H1 (cell line): Measurements from ENCODE around the gene CYP26A1. TPM values are rescaled to one million over a fixed set of nuclear protein-coding genes. Genes with fewer than 3 reads are reported as not detected.

Source experiments
- BRCA1 ChIP-seq: IDR thresholded peaks from 2 replicates; pipeline ENCODE4 v1.6.1; 2012; ENCODE audit warnings: low read depth, low read length, improper control_type of control experiment
- EZH2 ChIP-seq: fragments of 200-600 bp; sonication (generic); IDR thresholded peaks from 2 replicates; pipeline ENCODE4 v1.7.1; 2012; ENCODE audit warnings: low read depth, mild to moderate bottlenecking, moderate library complexity, low read length, inconsistent platforms; ENCODE audit not compliant: severe bottlenecking
- NANOG ChIP-seq: IDR thresholded peaks from 2 replicates; pipeline ENCODE4 v1.6.1; 2011; ENCODE audit warnings: low read length, low read depth, mild to moderate bottlenecking, inconsistent platforms; ENCODE audit not compliant: insufficient read depth, poor library complexity, severe bottlenecking
- SP4 ChIP-seq: IDR thresholded peaks from 2 replicates; pipeline ENCODE4 v1.6.1; 2012; ENCODE audit warnings: low read length, inconsistent platforms
- TBP ChIP-seq: IDR thresholded peaks from 2 replicates; pipeline ENCODE4 v1.6.1; 2011; ENCODE audit warnings: low read depth, low read length, improper control_type of control experiment
- TCF12 ChIP-seq: IDR thresholded peaks from 2 replicates; pipeline ENCODE4 v1.6.1; 2011; ENCODE audit warnings: low read depth, mild to moderate bottlenecking, low read length
- YY1 ChIP-seq: IDR thresholded peaks from 2 replicates; pipeline ENCODE4 v1.6.1; 2011; ENCODE audit warnings: low read depth, mild to moderate bottlenecking, low read length
- polyA plus RNA-seq, 7 experiments: library from polyadenylated mRNA; depleted of rRNA in 3 of 7; stranded (reverse) in 5 of 7; unstranded in 2 of 7; fragments of >200 nt in 5 of 7; fragments of 200-250 nt in 2 of 7; gene quantifications; 1 replicate in 5 of 7; 2 replicates in 1 of 7; 4 replicates in 1 of 7; pipeline versions ENCODE4 v1.2.1 to v1.2.3, GENCODE V29; 2011 to 2013; ENCODE audit warnings: missing spikeins in 2 of 7, mixed read lengths in 2 of 7
- total RNA-seq: library from RNA; stranded (reverse); fragmentation: NEBNext Ultra II Directional; extraction: Animal tissue kit (Norgen Biotek cat#: 25700); gene quantifications from 2 replicates; pipeline ENCODE4 v1.2.1, GENCODE V29; 2021
- TF ChIP-seq, protein P1 (sequence below): IDR thresholded peaks from 2 replicates; pipeline ENCODE4 v1.6.1; 2012; ENCODE audit warnings: inconsistent platforms
- TF ChIP-seq, protein P2 (sequence below): IDR thresholded peaks from 2 replicates; pipeline ENCODE4 v1.6.1; 2011; ENCODE audit warnings: low read depth, mild to moderate bottlenecking, low read length; ENCODE audit not compliant: insufficient read depth

Gene CYP26A1
- total and polyA plus RNA-seq, 2 of the 8 experiments (the other 6 are each of a cell fraction or from before 2014, with no cell fraction given): 5.0 to 9.1 TPM

DNA sequence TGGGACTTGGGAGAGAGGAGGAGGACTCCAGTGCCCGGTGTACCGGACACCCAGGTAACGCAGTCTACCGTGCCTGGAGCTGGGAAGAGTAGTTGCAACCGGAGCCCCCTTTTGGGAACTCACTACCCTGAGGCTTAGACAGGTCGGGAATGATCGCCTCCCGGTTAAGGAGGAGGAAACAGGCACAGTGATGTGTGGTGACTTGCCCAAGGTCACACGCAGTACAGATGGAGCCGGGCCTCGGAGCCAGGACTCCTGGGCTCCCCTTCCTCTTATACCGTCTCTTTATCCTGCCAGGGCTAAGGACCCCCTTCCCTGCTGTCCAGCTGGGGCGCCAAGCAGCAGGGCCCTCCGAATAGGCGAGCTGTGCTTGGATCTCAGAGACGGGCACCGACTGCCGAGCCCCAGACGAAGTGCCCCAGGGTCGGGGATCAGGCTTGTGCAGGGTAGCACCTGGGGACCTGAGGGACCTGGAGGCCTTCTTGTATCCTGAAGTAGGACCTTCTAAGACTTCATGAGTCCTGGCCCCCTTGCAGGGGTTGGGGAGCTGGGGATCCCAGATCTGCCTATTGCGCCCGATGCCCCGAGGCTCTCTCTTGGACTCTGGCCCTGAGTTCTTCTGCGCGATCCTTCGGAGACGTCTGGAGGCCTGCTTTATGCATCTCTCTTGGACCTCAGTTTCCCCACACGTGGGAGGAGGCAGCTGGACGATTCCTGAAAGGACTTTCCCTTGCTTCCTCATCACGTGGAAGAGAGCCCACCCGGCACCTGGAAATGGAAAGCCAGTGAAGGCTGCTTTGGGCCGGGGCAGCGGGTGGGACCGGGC lies 767 bp upstream of the CYP26A1 start (continued):
- TF ChIP-seq YY1 (no peak), TCF12 (no peak), SP4 (no peak), NANOG (no peak), EZH2 (peak; percentile 70), BRCA1 (no peak), TBP (no peak)
- TF ChIP-seq, protein P1, sequence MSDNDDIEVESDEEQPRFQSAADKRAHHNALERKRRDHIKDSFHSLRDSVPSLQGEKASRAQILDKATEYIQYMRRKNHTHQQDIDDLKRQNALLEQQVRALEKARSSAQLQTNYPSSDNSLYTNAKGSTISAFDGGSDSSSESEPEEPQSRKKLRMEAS: no peak
- TF ChIP-seq, protein P2, sequence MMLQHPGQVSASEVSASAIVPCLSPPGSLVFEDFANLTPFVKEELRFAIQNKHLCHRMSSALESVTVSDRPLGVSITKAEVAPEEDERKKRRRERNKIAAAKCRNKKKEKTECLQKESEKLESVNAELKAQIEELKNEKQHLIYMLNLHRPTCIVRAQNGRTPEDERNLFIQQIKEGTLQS: no peak
- TF ChIP-seq, all 59 proteins: peak for 3
